Stimulated activated CD4-positive, alpha-beta T cell treated with anti-CD3 and anti-CD28 coated beads, TNF-alpha, amount 100 ng/mL, for 4 hours (primary cell): ENCODE results near the gene TMEM14C.
"Not testable (repeated sequence)": the region's sequence is repeated elsewhere in the genome, so short reads cannot be mapped to it uniquely, and the experiment has no call there.

Source experiments
- DNase-seq, 3 experiments: peaks; one replicate each; pipeline ENCODE4 v3.0.0-alpha.2; 2020; ENCODE audit warnings: low read depth in 3 of 3

TMEM14C gene

GRCh38 chr6:10720960-10721849 lies 1.7 kb upstream of the TMEM14C start:
- DNase-seq, result not testable (repeated sequence)

GRCh38 chr6:10721850-10722569 lies 860 bp upstream of the TMEM14C start:
- no peak for DNase-seq

DNA sequence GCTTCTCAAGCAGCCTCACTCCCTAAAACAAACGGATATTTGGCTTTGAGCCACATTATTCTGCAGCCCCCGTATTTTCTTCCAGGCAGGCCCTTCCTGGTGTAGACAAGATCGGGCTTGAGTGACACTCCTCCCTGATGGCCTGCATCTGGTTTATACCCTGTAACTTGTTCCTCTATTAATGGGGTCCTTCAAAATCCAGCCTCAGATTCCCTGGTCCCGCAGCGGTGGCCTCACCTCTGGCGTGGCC lies 375 bp upstream of the TMEM14C start:
- no peak for DNase-seq

- no peak for DNase-seq
These were observed 654 bp downstream of the TMEM14C start for GRCh38 chr6:10723567-10723881.

GRCh38 chr6:10725044-10725443 lies 2.2 kb downstream of the TMEM14C start:
- no peak for DNase-seq

DNA sequence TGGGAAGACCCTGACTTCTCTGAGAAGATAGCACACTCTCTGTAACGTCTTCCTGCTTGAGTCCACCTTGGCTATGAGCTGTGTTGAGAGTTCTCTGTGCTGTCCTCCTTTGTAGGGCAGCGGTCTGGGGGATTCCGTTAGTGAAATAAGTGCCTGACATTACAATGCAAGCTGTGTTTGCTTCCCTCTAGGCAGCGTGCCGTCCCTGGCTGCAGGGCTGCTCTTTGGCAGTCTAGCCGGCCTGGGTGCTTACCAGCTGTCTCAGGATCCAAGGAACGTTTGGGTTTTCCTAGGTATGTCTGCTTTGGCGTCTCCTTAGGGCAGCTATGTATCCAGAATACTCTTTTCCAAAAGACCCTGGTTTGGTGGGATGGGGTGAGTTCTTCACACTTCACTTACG lies 2.8 kb downstream of the TMEM14C start:
- no peak for DNase-seq

DNA sequence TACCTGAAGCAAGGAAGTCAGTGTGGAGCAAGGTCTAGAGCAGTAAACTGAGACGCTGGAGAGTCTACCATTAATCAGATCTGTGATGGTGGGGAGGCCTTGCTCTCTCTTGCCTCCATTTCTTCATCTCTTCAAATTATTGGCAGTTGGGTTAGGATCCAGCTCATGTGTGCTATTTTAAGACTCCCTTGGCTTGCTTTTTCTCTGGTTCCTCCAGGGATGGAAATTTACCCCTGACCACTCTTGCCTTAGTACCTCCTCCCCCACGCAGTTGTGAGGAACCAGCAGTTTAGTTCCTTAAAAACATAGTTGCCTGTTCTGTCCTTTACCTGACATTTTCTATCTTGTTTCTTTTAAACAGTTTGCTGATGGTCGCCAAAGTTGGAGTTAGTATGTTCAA lies 7.4 kb downstream of the TMEM14C start:
- DNase-seq, result no peak

DNA sequence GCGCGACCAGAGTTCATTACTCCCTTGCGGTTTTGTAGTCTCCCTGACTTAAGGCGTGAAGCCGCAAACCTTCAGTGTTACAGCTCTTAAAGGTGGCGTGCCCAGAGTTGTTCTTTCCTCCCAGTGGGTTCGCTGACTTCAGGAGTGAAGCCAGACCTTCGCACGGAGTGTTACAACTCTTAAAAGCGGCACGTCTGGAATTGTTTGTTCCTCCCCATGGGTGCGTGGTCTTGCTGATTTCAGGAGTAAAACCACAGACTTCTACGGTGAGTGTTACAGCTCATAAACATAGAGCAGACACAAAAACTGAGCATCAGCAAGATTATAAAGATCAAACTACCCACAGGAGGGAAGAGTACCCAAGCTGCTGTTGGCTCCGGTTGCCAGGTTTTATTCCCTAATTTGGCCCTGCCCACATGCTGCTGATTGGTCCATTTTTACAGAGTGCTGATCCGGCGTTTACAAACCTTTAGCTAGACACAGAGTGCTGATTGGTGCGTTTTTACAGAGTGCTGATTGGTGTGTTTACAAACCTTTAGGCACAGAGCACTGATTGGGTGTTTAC lies 10.4 kb downstream of the TMEM14C start:
- DNase-seq, result no peak

GRCh38 chr6:10733863-10734262 lies 11.0 kb downstream of the TMEM14C start:
- no peak for DNase-seq

- DNase-seq, result no peak
These were observed 13.9 kb downstream of the TMEM14C start for GRCh38 chr6:10736731-10737130.

GRCh38 chr6:10740061-10740460 lies 17.2 kb downstream of the TMEM14C start:
- DNase-seq, result no peak

- not testable (repeated sequence) for DNase-seq
These were observed 18.8 kb downstream of the TMEM14C start for GRCh38 chr6:10741643-10742042.

- no peak for DNase-seq
These were observed 19.4 kb downstream of the TMEM14C start for GRCh38 chr6:10742251-10742650.

DNA sequence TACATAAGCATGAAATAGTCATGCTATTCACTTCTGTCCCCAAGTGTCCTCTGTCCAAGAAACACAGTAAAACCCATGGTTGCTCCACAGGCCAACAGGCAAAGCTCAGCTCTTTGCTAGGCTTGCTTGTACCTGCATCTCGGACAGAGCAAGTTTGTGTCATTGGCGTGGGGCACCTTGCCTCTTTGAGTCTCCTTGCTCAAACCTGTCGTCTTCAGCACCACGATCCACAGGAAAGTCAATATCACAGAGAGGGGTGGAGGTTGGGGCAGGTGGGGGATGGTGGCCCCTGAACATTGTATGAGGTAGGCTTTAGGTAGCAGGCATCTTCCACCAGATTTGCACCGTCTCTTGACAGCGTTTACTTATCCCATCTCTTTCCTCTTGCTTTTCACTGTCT lies 20.6 kb downstream of the TMEM14C start:
- no peak for DNase-seq

- no peak for DNase-seq
These were observed 22.2 kb downstream of the TMEM14C start for GRCh38 chr6:10745116-10745515.

DNA sequence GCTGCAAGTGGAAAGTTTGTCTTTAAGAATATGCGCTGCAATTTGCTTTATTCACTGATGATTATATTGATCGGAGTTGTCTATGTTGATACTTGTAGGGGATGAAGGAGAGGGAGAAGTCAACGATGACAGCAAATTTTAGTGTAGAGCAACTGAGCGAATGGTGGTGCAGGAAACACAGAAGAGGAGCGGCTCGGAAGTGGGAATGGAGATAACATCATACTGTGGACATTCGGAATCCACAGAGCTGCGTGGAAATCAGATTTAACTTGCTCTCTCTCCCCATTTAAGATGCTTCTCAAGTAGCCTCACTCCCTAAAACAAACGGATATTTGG lies 24.0 kb downstream of the TMEM14C start:
- no peak for DNase-seq

DNA sequence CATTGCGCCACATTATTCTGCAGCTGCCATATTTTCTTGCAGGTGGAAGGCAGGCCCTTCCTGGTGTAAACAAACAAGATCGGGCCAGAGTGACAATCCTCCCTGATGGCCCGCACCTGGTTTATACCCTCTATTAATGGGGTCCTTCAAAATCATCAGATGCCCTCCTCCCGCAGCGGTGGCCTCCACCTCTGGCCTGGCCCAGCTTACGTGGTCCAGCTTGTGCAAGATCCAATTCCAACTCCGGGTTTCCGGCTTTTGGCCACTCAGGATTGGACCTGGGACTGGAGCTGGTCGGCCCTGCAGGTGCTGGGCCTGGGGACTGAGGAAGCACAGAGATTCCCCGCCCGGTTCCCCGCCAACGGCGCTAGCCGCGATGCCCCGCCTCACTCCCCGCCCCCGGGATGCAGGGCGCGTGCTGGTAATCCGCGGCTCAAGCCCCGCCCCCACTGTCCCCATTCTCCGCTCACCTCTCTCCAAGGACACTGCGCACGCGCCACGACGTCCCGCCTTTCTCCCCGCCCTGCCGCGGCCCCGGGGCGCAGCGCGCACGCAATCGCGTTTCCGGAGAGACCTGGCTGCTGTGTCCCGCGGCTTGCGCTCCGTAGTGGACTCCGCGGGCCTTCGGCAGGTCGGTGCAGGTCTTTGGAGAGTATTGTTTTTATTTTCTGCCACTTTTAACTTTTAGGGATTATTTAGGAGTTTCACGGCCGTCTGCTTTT lies 24.5 kb downstream of the TMEM14C start, which contains the start of gene TMEM14B:
TMEM14B (plus strand) TSS at position 555 of the 722 bp plus-strand sequence. CDS start 1,441 bp downstream, outside the sequence.
- DNase-seq, result peak; percentile 99 to 100 (median 99)

GRCh38 chr6:10749734-10750133 lies 26.9 kb downstream of the TMEM14C start:
- DNase-seq, result no peak

- DNase-seq, result not testable (repeated sequence)
These were observed 27.7 kb downstream of the TMEM14C start for GRCh38 chr6:10750568-10750967.

DNA sequence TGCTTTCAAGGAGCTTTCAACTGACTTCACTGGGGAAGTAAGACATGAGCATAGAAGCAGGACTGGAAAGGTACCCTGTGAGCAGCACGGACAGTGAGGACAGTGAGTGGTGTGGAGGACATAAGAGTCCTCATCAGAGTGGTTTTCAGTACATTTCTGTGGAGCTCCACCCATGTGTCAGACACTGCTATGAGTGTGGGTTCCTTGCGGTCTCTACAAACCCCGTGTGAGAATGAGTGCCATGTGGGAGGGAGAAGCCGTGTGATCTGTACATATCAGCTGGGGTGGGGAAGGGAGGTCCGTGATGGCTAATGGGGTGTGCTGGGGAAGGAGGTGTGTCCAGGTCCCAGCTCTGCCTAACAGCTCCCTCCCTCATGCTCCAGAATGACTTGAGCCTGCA lies 28.9 kb downstream of the TMEM14C start:
- DNase-seq, result not testable (repeated sequence)

- DNase-seq, result no peak
These were observed 33.2 kb downstream of the TMEM14C start for GRCh38 chr6:10756085-10756484.

DNA sequence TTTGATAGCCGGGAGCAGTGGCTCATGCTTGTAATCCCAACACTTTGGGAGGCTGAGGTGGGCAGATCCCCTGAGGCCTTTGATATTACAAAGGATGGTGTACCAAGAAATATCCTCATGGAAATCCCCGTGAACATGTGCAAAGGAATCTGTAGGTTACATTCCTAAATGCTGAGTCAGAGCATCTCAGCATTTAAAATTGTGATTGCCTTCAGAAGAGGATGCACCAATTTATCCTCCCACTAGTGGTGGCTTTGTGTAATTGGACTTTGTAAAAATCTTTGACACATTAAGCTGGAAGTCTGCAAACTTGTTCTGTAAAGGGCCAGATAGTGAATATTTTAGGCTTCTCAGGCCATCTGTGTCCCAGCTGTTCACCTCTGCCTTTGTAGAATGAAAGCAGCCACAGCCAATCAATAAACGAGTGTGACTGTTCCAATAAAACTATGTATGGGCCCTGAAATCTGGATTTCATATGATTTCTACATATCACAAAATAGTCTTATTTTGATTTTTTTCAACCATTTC lies 36.5 kb downstream of the TMEM14C start:
- no peak for DNase-seq
